Measurements from ENCODE around the gene ZNF28.
"Not testable (repeated sequence)": the region's sequence is repeated elsewhere in the genome, so short reads cannot be mapped to it uniquely, and the experiment has no call there.

ZNF28 gene

DNA sequence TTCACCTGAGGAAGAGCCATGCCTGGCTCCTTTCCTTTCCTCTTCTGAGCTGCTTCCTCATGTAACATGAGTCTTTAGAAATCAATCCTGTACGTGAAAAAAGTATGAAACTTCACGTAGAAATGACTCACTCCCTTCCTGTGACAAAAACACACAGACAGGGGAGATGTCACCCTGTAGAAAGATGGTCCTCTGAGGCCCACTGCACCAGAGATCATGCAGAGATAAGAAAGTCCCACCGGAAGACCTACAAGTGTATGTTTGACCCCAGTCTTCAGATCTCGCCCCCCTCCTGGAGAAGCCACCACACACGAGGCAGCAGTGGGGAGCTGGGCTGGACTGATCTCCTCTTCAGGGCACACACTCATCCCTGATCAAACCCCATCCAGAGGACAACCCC is 12.1 kb upstream of the ZNF28 start:
- H3K4me2 ChIP-seq (ENCODE audit: low read depth, low read length); H3K27ac ChIP-seq (ENCODE audit: low read length); H3K4me1 ChIP-seq (ENCODE audit: low read length): not testable (repeated sequence)

DNA sequence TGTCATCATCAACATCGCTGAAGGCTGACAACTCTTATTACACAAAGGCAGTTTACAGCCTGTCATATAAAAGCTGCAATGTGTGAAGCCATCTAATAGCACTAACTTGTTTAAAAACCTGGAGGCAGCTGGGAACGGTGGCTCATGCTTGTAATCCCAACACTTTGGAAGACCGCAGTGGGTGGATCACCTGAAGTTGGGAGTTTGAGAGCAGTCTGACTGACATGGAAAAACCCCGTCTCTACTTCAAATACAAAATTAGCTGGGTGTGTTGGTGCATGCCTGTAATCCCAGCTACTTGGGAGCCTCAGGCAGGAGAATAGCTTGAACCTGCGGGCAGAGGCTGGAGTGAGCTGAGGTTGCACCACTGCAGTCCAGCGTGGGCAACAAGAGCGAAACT is 8.4 kb upstream of the ZNF28 start:
- not testable (repeated sequence) for H3K4me3 ChIP-seq (ENCODE audit: low read length); H3K9me2 ChIP-seq (replicated peaks; ENCODE audit: insufficient read depth, low read length); H3K27ac ChIP-seq (ENCODE audit: low read length); H2AFZ ChIP-seq (ENCODE audit: low read length); H3K9me3 ChIP-seq (replicated peaks; ENCODE audit: insufficient read depth, low read length); H4K20me1 ChIP-seq (ENCODE audit: insufficient read depth, low read length); H3K4me1 ChIP-seq (ENCODE audit: low read length); DNase-seq; H3F3A ChIP-seq (ENCODE audit: insufficient read depth, low read length); H3K79me2 ChIP-seq (ENCODE audit: low read length); H3K4me2 ChIP-seq (ENCODE audit: low read depth, low read length); H3K36me3 ChIP-seq (replicated peaks; ENCODE audit: insufficient read depth, low read length); H3K27me3 ChIP-seq (replicated peaks; ENCODE audit: insufficient read depth, low read length); H3K9ac ChIP-seq (ENCODE audit: low read length)

More for the DNA sequence above, 12.1 kb upstream of the ZNF28 start:
- not testable (repeated sequence) for H3K4me3 ChIP-seq (ENCODE audit: low read length); DNase-seq; H3K9me3 ChIP-seq (replicated peaks; ENCODE audit: insufficient read depth, low read length); H2AFZ ChIP-seq (ENCODE audit: low read length); H3K79me2 ChIP-seq (ENCODE audit: low read length); H3K9ac ChIP-seq (ENCODE audit: low read length); H4K20me1 ChIP-seq (ENCODE audit: insufficient read depth, low read length); H3K27me3 ChIP-seq (replicated peaks; ENCODE audit: insufficient read depth, low read length); H3K9me2 ChIP-seq (replicated peaks; ENCODE audit: insufficient read depth, low read length); H3K36me3 ChIP-seq (replicated peaks; ENCODE audit: insufficient read depth, low read length); H3F3A ChIP-seq (ENCODE audit: insufficient read depth, low read length)

DNA sequence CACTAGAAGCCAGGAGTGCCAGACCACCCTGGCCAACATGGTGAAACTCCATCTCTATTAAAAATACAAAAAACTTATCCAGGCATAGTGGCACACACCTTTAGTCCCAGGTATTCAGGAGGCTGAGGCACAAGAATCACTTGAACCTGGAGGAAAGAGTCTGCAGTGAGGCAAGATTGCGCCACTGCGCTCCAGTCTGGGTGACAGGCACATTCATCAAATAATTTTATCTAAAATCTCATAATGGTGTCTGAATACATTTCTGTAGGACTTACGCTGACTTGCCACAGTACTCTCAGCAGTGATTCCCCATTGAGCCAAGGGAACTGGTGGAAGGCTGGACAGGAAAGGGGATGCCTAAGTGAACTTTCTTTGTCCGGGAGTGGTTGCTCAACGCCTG is 4.3 kb upstream of the ZNF28 start:
- no peak overlapping the region for H3K4me3 ChIP-seq (ENCODE audit: low read length)
- no peaks in the 10 kb centered on the region for H3F3A ChIP-seq (ENCODE audit: insufficient read depth, low read length)
- H3K4me2 ChIP-seq (ENCODE audit: low read depth, low read length), result no peak overlapping the region
- H3K79me2 ChIP-seq (ENCODE audit: low read length), result no peaks in the 10 kb centered on the region
- no peak overlapping the region for H3K9ac ChIP-seq (ENCODE audit: low read length)
- no peaks in the 10 kb centered on the region for H3K9me3 ChIP-seq (replicated peaks; ENCODE audit: insufficient read depth, low read length)
- no peak overlapping the region for H3K27ac ChIP-seq (ENCODE audit: low read length)
- H2AFZ ChIP-seq (ENCODE audit: low read length), result no peak overlapping the region
- no peaks in the 10 kb centered on the region for H3K27me3 ChIP-seq (replicated peaks; ENCODE audit: insufficient read depth, low read length)
- no peaks in the 10 kb centered on the region for H3K9me2 ChIP-seq (replicated peaks; ENCODE audit: insufficient read depth, low read length)
- no peaks in the 10 kb centered on the region for H3K36me3 ChIP-seq (replicated peaks; ENCODE audit: insufficient read depth, low read length)
- H3K4me1 ChIP-seq (ENCODE audit: low read length), result no peaks in the 10 kb centered on the region
- DNase-seq, result no peak
- no peak for TF ChIP-seq EZH2phosphoT487 (IDR thresholded peaks at IDR 0.05; ENCODE audit: low read length)
- TF ChIP-seq EZH2 (optimal IDR thresholded peaks at IDR 0.05; ENCODE audit: low read depth, low read length), result no peak
- TF ChIP-seq, protein P1, sequence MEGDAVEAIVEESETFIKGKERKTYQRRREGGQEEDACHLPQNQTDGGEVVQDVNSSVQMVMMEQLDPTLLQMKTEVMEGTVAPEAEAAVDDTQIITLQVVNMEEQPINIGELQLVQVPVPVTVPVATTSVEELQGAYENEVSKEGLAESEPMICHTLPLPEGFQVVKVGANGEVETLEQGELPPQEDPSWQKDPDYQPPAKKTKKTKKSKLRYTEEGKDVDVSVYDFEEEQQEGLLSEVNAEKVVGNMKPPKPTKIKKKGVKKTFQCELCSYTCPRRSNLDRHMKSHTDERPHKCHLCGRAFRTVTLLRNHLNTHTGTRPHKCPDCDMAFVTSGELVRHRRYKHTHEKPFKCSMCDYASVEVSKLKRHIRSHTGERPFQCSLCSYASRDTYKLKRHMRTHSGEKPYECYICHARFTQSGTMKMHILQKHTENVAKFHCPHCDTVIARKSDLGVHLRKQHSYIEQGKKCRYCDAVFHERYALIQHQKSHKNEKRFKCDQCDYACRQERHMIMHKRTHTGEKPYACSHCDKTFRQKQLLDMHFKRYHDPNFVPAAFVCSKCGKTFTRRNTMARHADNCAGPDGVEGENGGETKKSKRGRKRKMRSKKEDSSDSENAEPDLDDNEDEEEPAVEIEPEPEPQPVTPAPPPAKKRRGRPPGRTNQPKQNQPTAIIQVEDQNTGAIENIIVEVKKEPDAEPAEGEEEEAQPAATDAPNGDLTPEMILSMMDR (IDR thresholded peaks at IDR 0.05; ENCODE audit: low read length), result no peak
- H4K20me1 ChIP-seq (ENCODE audit: insufficient read depth, low read length), result no peaks in the 10 kb centered on the region

DNA sequence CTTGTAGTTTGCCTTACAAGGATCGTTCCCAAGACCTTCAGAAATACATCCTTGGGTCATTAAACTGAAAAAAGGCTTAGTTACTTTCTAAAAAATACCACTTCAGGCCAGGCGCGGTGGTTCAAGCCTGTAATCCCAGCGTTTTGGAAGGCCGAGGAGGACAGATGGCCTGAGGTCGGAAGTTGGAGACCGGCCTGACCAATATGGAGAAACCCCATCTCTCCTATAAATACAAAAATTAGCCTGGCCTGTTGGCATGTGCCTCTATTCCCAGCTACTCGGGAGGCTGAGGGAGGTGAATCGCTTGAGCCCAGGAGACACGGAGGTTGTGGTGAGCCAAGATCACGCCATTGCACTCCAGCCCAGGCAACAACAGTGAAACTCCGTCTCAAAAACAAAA is 2.2 kb upstream of the ZNF28 start:
- Histone ChIP-seq H3K36me3 (replicated peaks; ENCODE audit: insufficient read depth, low read length) (no peaks in the 10 kb centered on the region), H3K27me3 (replicated peaks; ENCODE audit: insufficient read depth, low read length) (no peaks in the 10 kb centered on the region), H3K9ac (ENCODE audit: low read length) (no peak overlapping the region), H3K4me2 (ENCODE audit: low read depth, low read length) (no peak overlapping the region), H3F3A (ENCODE audit: insufficient read depth, low read length) (no peaks in the 10 kb centered on the region), H3K9me3 (replicated peaks; ENCODE audit: insufficient read depth, low read length) (no peaks in the 10 kb centered on the region), H2AFZ (ENCODE audit: low read length) (no peak overlapping the region), H3K4me3 (ENCODE audit: low read length) (no peak overlapping the region), H3K9me2 (replicated peaks; ENCODE audit: insufficient read depth, low read length) (no peaks in the 10 kb centered on the region), H3K4me1 (ENCODE audit: low read length) (no peaks in the 10 kb centered on the region), H4K20me1 (ENCODE audit: insufficient read depth, low read length) (no peaks in the 10 kb centered on the region), H3K27ac (ENCODE audit: low read length) (no peak overlapping the region), H3K79me2 (ENCODE audit: low read length) (no peaks in the 10 kb centered on the region)
- no peak for TF ChIP-seq EZH2phosphoT487 (IDR thresholded peaks at IDR 0.05; ENCODE audit: low read length)
- TF ChIP-seq, protein P1 (IDR thresholded peaks at IDR 0.05; ENCODE audit: low read length), result no peak
- TF ChIP-seq EZH2 (optimal IDR thresholded peaks at IDR 0.05; ENCODE audit: low read depth, low read length), result no peak
- DNase-seq, result no peak

DNA sequence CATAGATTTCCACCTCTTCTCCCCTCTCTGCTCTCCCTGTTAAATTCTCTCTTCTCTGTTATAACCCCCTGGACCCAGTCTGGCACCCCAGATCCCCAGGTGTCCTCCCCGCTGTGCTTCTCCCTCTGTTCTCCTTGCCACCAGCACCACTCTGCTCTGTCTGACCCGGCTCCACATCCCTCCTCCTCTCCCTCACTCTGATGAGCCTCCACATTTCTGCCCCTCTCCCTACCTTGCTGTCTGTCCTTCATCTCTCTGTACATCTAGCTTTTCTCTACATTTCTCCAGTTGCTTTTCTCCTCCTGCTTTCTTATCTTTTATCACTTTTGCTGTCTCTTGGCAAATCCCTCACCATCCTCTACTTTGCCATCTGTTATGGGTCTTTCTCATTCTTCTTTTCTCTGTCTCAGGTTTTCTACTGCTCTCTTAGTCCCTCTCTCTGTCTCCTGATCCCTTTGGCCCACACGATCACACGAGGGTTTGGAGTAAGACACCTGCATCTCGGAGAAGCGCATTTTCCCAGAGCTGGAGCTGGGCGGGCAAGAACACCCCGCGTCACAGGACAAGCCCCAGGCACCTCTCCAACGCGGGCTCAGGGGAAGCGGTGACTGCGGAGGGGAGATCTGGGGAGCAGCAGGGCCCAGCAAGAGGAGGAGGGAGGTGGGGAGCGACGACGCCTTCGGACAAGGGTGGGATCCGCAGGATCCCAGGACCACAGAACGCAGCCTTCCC is 795 bp downstream of the ZNF28 start:
- not testable (repeated sequence) for H3K27ac ChIP-seq (ENCODE audit: low read length)
- peak overlapping the region; percentile 67 for H3K4me3 ChIP-seq (ENCODE audit: low read length)
- H2AFZ ChIP-seq (ENCODE audit: low read length), result peak overlapping the region; percentile 84; the same call in 1 of the 2 replicates

More for the DNA sequence above, 795 bp downstream of the ZNF28 start:
- not testable (repeated sequence) for H3K27me3 ChIP-seq (replicated peaks; ENCODE audit: insufficient read depth, low read length); H3K79me2 ChIP-seq (ENCODE audit: low read length); H3K4me1 ChIP-seq (ENCODE audit: low read length); H3K36me3 ChIP-seq (replicated peaks; ENCODE audit: insufficient read depth, low read length); H3K9me3 ChIP-seq (replicated peaks; ENCODE audit: insufficient read depth, low read length); H3F3A ChIP-seq (ENCODE audit: insufficient read depth, low read length); H4K20me1 ChIP-seq (ENCODE audit: insufficient read depth, low read length); H3K9me2 ChIP-seq (replicated peaks; ENCODE audit: insufficient read depth, low read length); DNase-seq
- peak overlapping the region; percentile 41; the same call in 1 of the 2 replicates for H3K4me2 ChIP-seq (ENCODE audit: low read depth, low read length)
- peak overlapping the region; percentile 44; the same call in 1 of the 2 replicates for H3K9ac ChIP-seq (ENCODE audit: low read length)
